Osteocyte (in vitro differentiated cells): ENCODE measurements around the gene CNDP1. TPM values are rescaled to one million over a fixed set of nuclear protein-coding genes. Genes with fewer than 3 reads are reported as not detected.

Source experiments
- DNase-seq: peaks from one replicate; pipeline ENCODE4 v3.0.0; 2021; ENCODE audit warnings: mixed read lengths; ENCODE audit not compliant: unreplicated experiment; ENCODE audit errors: extremely low spot score
- H3K27ac Mint-ChIP-seq: one replicate; pipeline ENCODE4 v1.8.0; 2021; ENCODE audit warnings: mild to moderate bottlenecking, mixed read lengths; ENCODE audit not compliant: unreplicated experiment
- H3K27me3 Mint-ChIP-seq: one replicate; pipeline ENCODE4 v1.8.0; 2021; ENCODE audit warnings: mixed read lengths; ENCODE audit not compliant: unreplicated experiment
- H3K36me3 Mint-ChIP-seq: one replicate; pipeline ENCODE4 v1.8.0; 2021; ENCODE audit warnings: mixed read lengths; ENCODE audit not compliant: unreplicated experiment
- H3K4me1 Mint-ChIP-seq: one replicate; pipeline ENCODE4 v1.8.0; 2021; ENCODE audit warnings: mixed read lengths; ENCODE audit not compliant: unreplicated experiment
- H3K4me3 Mint-ChIP-seq: one replicate; pipeline ENCODE4 v1.8.0; 2021; ENCODE audit warnings: mild to moderate bottlenecking, moderate library complexity, mixed read lengths; ENCODE audit not compliant: unreplicated experiment
- H3K9me3 Mint-ChIP-seq: one replicate; pipeline ENCODE4 v1.8.0; 2021; ENCODE audit warnings: mixed read lengths; ENCODE audit not compliant: unreplicated experiment
- total RNA-seq: library from RNA; stranded (reverse); gene quantifications from 2 replicates; pipeline ENCODE4 v1.2.1, GENCODE V29; 2021
- TF ChIP-seq, protein P1 (sequence below): fragments of 200-600 bp; sonication (generic); IDR thresholded peaks from 2 replicates; pipeline ENCODE4 v1.5.0; 2021; ENCODE audit warnings: antibody characterized with exemption, mild to moderate bottlenecking, moderate library complexity

Gene CNDP1
- total RNA-seq, 1 donor from 2014 or later = not detected

DNA sequence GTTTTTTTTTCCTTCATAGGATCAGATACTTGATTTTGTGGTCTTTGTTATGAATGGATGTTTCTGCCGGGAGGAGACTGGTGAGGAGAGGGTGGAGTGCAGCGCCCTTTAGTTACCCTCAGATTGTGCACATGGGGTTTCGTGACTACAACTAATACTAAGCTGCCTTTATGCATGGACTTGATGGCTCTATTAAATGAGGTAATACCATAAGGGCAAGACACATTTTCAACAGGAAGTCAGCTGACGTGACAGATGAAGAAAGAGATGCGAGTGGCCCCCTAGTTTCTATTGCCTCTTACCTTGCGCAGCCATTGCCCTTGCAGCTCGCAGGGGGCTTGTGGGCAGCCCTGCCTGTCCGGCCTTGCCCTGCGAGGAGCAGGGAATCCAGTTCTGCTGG, 87.8 kb downstream of the CNDP1 start:
- H3K4me1 Mint-ChIP-seq = no peaks in the 10 kb centered on the region
- no peak overlapping the region for H3K4me3 Mint-ChIP-seq
- no peak overlapping the region for H3K27ac Mint-ChIP-seq
- H3K36me3 Mint-ChIP-seq = no peaks in the 10 kb centered on the region
- no peaks in the 10 kb centered on the region for H3K9me3 Mint-ChIP-seq
- TF ChIP-seq, protein P1, sequence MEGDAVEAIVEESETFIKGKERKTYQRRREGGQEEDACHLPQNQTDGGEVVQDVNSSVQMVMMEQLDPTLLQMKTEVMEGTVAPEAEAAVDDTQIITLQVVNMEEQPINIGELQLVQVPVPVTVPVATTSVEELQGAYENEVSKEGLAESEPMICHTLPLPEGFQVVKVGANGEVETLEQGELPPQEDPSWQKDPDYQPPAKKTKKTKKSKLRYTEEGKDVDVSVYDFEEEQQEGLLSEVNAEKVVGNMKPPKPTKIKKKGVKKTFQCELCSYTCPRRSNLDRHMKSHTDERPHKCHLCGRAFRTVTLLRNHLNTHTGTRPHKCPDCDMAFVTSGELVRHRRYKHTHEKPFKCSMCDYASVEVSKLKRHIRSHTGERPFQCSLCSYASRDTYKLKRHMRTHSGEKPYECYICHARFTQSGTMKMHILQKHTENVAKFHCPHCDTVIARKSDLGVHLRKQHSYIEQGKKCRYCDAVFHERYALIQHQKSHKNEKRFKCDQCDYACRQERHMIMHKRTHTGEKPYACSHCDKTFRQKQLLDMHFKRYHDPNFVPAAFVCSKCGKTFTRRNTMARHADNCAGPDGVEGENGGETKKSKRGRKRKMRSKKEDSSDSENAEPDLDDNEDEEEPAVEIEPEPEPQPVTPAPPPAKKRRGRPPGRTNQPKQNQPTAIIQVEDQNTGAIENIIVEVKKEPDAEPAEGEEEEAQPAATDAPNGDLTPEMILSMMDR = no peak
- no peaks in the 10 kb centered on the region for H3K27me3 Mint-ChIP-seq
- DNase-seq = no peak

DNA sequence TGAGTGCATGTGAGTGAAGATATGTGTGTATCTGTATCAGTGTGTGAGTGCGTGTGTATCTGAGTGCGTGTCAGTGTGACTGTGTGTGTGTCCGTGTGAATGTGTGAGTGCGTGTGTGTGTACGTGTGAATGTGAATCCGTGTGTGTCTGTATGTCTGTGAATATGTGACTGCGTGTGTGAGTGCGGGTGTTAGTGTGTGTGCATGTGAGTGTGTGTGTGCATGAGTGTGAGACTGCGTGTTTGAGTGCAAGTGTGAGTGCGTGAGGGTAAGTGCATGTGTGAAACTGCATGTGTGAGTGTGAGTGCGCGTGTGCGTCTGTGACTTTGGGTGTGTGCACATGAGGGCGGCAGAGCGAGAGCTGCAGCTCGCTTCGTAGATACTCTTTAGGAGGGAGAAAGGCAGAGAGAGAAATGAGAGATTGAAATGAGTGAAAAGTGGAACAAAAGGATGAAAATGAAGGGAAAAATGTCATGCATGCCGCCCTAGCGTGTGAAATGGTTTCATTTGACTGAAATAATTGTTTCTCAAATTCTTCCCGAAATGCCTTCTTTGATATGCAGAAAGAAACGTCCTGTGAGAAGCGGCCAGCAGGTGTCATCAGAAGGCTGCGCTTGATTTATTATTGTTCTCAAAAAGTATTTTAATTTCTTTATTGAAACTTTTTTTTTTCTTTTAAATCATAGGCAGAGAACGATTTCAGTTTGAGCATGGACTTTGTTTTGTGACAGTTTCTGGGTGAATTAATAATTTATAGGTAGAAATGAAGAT, 88.9 kb downstream of the CNDP1 start:
- DNase-seq = no peak
- H3K4me3 Mint-ChIP-seq = no peak overlapping the region
- H3K9me3 Mint-ChIP-seq = no peaks in the 10 kb centered on the region
- H3K27me3 Mint-ChIP-seq = no peaks in the 10 kb centered on the region
- no peak overlapping the region for H3K27ac Mint-ChIP-seq
- H3K4me1 Mint-ChIP-seq = no peaks in the 10 kb centered on the region
- TF ChIP-seq, protein P1 = peak; percentile 48
- H3K36me3 Mint-ChIP-seq = no peaks in the 10 kb centered on the region

DNA sequence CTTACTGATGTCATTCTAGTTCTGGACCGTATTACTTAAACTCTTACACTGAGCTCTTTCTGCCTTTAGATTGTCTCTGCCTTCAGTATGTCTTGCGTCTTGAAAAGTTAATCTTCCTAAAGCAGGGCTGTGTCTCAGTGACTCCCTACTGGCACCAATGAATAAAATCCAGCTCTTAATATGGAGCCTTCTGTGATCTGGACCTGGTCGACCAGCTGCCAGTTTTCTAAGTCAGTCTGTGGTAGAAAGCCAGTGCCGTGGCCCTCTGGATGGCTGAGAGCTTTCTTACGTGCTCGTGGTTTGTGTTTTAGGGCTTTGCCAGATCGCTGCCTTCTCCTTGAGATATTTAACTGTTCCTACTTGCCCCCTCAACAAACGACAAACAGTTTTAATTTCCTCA, 90.2 kb downstream of the CNDP1 start:
- Mint-ChIP-seq H3K4me1 (no peaks in the 10 kb centered on the region), H3K4me3 (no peak overlapping the region), H3K27ac (no peak overlapping the region), H3K36me3 (no peaks in the 10 kb centered on the region), H3K9me3 (no peaks in the 10 kb centered on the region), H3K27me3 (no peaks in the 10 kb centered on the region)
- TF ChIP-seq, protein P1 = no peak
- no peak for DNase-seq

DNA sequence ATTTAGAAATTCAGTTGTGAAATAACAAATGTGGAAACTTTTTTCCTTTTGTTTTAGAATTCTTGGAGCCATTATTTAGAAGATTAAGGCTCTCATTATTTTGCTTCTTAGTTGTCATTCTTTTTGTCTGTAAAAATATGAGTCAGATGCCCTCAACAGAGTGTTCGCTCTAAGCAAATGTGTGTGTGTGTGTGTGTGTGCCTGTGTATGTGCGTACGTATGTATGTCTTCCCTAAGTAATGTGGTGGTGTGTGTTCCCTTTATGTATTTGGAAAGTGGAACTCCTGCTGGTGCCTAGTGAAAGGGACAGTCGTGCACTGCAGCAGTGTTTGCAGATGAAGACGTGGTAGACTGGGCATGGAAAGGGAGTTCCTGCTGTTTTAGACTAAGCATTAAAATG, 90.9 kb downstream of the CNDP1 start:
- TF ChIP-seq, protein P1 = no peak
- Mint-ChIP-seq H3K36me3 (no peaks in the 10 kb centered on the region), H3K27ac (no peak overlapping the region), H3K9me3 (no peaks in the 10 kb centered on the region), H3K4me3 (no peak overlapping the region), H3K4me1 (no peaks in the 10 kb centered on the region), H3K27me3 (no peaks in the 10 kb centered on the region)
- no peak for DNase-seq

DNA sequence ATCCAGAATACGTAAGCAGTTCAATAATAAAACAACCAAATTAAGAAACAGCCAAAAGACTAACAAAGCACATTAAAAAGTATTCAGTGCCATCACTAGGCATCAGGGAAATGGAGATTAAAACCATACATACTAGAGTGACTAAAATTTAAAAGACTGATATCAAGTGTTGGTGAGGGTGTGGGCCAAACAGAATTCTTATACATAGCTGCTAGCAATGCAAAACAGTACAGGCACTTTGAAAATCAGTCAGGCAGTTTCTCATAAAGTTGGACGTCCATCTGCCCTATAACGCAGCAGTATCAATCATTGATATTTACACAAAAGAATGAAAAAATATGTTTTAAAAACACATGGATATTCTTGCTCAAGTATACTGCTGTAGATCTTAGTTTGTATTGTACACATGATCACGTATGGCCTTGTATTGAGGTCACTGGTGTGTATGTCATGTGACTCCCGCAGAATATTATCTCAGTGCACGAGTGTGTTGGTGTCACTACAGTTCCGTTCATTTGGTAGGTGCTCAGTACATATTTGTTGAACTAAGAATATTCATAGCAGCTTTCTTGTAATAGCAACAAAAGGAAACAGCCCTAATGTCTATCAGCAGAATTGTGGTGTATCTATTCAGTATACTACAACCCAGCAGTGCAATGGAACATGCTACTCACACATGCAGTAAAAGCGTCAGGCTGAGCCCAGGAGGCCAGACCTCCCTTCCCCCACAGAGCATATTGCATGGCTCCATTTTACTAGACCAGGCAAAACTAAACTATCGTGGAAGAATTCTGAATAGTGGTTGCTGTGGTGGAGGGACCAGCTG, 92.0 kb downstream of the CNDP1 start:
- no peaks in the 10 kb centered on the region for H3K9me3 Mint-ChIP-seq
- TF ChIP-seq, protein P1 = no peak
- H3K27me3 Mint-ChIP-seq = no peaks in the 10 kb centered on the region
- H3K4me1 Mint-ChIP-seq = no peaks in the 10 kb centered on the region
- no peak for DNase-seq
- no peak overlapping the region for H3K4me3 Mint-ChIP-seq
- H3K27ac Mint-ChIP-seq = no peak overlapping the region
- peaks cover 2% of the 10 kb centered on the region for H3K36me3 Mint-ChIP-seq
